ENCODE results near the gene COL7A1.

The COL7A1 gene

GRCh38 chr3:48591886-48592518, 3.1 kb downstream of the COL7A1 start:
- no peak for DNase-seq (ENCODE audit: low spot score)

GRCh38 chr3:48591436-48591835, 3.7 kb downstream of the COL7A1 start:
- DNase-seq (ENCODE audit: low spot score): no peak

- no peak for DNase-seq (ENCODE audit: low spot score)
Observed at GRCh38 chr3:48588230-48588629, 6.9 kb downstream of the COL7A1 start.

GRCh38 chr3:48587686-48588085, 7.4 kb downstream of the COL7A1 start:
- DNase-seq (ENCODE audit: low spot score): no peak

GRCh38 chr3:48585411-48585810, 9.7 kb downstream of the COL7A1 start:
- DNase-seq (ENCODE audit: low spot score): no peak

- no peak for DNase-seq (ENCODE audit: low spot score)
Observed at GRCh38 chr3:48584836-48585235, 10.3 kb downstream of the COL7A1 start.

GRCh38 chr3:48581621-48582481, 13.3 kb downstream of the COL7A1 start:
- no peak for DNase-seq (ENCODE audit: low spot score)

- no peak for DNase-seq (ENCODE audit: low spot score)
Observed at GRCh38 chr3:48576647-48577046, 18.5 kb downstream of the COL7A1 start.

- DNase-seq (ENCODE audit: low spot score): no peak
Observed at GRCh38 chr3:48575366-48575765, 19.8 kb downstream of the COL7A1 start.

GRCh38 chr3:48573973-48574585, 21.1 kb downstream of the COL7A1 start:
- no peak for DNase-seq (ENCODE audit: low spot score)

GRCh38 chr3:48572517-48572916, 22.6 kb downstream of the COL7A1 start:
- no peak for DNase-seq (ENCODE audit: low spot score)

- no peak for DNase-seq (ENCODE audit: low spot score)
Observed at GRCh38 chr3:48571938-48572337, 23.2 kb downstream of the COL7A1 start.

- DNase-seq (ENCODE audit: low spot score): no peak
Observed at GRCh38 chr3:48569808-48570450, 25.2 kb downstream of the COL7A1 start.

- no peak for DNase-seq (ENCODE audit: low spot score)
Observed at GRCh38 chr3:48569400-48569799, 25.7 kb downstream of the COL7A1 start.

- DNase-seq (ENCODE audit: low spot score): no peak
Observed at GRCh38 chr3:48568476-48568875, 26.7 kb downstream of the COL7A1 start.

GRCh38 chr3:48567500-48567899, 27.6 kb downstream of the COL7A1 start:
- no peak for DNase-seq (ENCODE audit: low spot score)

- no peak for DNase-seq (ENCODE audit: low spot score)
Observed at GRCh38 chr3:48567090-48567489, 28.0 kb downstream of the COL7A1 start.

GRCh38 chr3:48566401-48566760, 28.7 kb downstream of the COL7A1 start:
- DNase-seq (ENCODE audit: low spot score): no peak

GRCh38 chr3:48565591-48566400, 29.3 kb downstream of the COL7A1 start:
- no peak for DNase-seq (ENCODE audit: low spot score)

- no peak for DNase-seq (ENCODE audit: low spot score)
Observed at GRCh38 chr3:48565186-48565585, 29.9 kb downstream of the COL7A1 start.

GRCh38 chr3:48564667-48565066, 30.5 kb downstream of the COL7A1 start:
- no peak for DNase-seq (ENCODE audit: low spot score)

- no peak for DNase-seq (ENCODE audit: low spot score)
Observed at GRCh38 chr3:48564022-48564421, 31.1 kb downstream of the COL7A1 start.
